SH-SY5Y (cell line): ENCODE data around the gene UNC13A.

Source experiments
- GATA2 ChIP-seq: IDR thresholded peaks from 2 replicates; pipeline ENCODE4 v1.6.1; 2011; ENCODE audit warnings: mild to moderate bottlenecking, low read depth, low read length
- GATA3 ChIP-seq: IDR thresholded peaks from 2 replicates; pipeline ENCODE4 v1.6.1; 2011; ENCODE audit warnings: low read depth, mild to moderate bottlenecking, low read length, moderate library complexity

- no peak for TF ChIP-seq GATA3
- no peak for TF ChIP-seq GATA2
These were observed 89.2 kb downstream of the UNC13A start for GRCh38 chr19:17598953-17599352.
